Vagina (tissue), 2 donors: ENCODE results near the gene ARMH2. TPM values are rescaled to one million over a fixed set of nuclear protein-coding genes. Genes with fewer than 3 reads are reported as not detected.
A peak's percentile ranks its signal among the peaks of the same experiment; 100 is the strongest.

Source experiments
- DNase-seq, 2 donors: peaks; one replicate each; pipeline ENCODE4 v3.0.0-alpha.2; 2017; ENCODE audit errors: extremely low spot score in 2 of 2
- H3K27ac ChIP-seq: fragments of 200-600 bp; sonication (generic); one replicate; pipeline ENCODE4 v1.5.1; 2019
- H3K27me3 ChIP-seq: fragments of 200-600 bp; sonication (generic); one replicate; pipeline ENCODE4 v1.5.1; 2019
- H3K36me3 ChIP-seq, 2 donors: fragments of 200-600 bp; sonication (generic); one replicate each; pipeline ENCODE4 v1.5.1; 2017 to 2019
- H3K4me1 ChIP-seq: fragments of 200-600 bp; sonication (generic); one replicate; pipeline ENCODE4 v1.5.1; 2019
- H3K4me3 ChIP-seq, 2 donors: fragments of 200-600 bp; sonication (generic); 1 replicate in 1 of 2; 2 replicates in 1 of 2; pipeline ENCODE4 v1.5.1; 2016 to 2019
- H3K9me3 ChIP-seq: fragments of 200-600 bp; sonication (generic); one replicate; pipeline ENCODE4 v1.5.1; 2019
- CTCF ChIP-seq, 3 experiments: fragments of 450-650 bp in 2 of 3; fragments of 200-600 bp in 1 of 3; sonication (generic) in 1 of 3; IDR thresholded peaks; one replicate each; pipeline ENCODE4 v1.5.1; 2017 to 2019; ENCODE audit warnings: antibody characterized with exemption in 3 of 3, mild to moderate bottlenecking in 2 of 3, moderate library complexity in 2 of 3
- POLR2A ChIP-seq, 2 donors: fragments of 450-650 bp; IDR thresholded peaks; one replicate each; pipeline ENCODE4 v1.6.1; 2017; ENCODE audit warnings: antibody characterized with exemption in 2 of 2, mild to moderate bottlenecking in 2 of 2, moderate library complexity in 2 of 2
- POLR2AphosphoS5 ChIP-seq, 2 donors: sonication (generic); formaldehyde crosslinking; IDR thresholded peaks; one replicate each; pipeline ENCODE4 v1.9.0; 2017; ENCODE audit warnings: antibody characterized with exemption in 2 of 2, mild to moderate bottlenecking in 2 of 2, low read depth in 1 of 2; ENCODE audit not compliant: insufficient read depth in 1 of 2
- intact Hi-C: fragments of 100-400 bp; cut with DNase I; formaldehyde crosslinking; loops from one replicate; pipeline ENCODE4 v1.15.1; 2023
- total RNA-seq: library from RNA; depleted of rRNA; stranded (reverse); fragments of >200 nt; gene quantifications from one replicate; pipeline ENCODE4 v1.2.3, GENCODE V29; 2016

Gene ARMH2
- total RNA-seq, 1 donor from 2014 or later = not detected

DNA sequence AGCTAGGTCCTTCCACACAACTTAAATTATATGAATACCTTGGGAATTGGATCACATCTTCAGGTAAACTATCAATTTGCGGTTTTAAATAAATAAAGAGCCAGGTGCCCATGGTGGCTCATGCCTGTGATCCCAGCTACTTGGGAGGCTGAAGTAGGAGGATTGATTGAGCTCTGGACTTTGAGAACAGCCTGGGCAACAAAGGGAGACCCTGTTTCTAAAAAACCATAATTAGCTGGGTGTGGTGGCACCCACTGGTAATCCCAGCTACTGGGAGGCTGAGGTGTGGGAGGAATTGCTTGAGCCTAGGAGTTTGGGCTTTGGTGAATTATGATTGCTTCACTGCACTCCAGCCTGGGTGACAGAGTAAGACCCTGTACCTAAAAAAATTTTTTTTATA lies 20.6 kb downstream of the ARMH2 start:
- H3K27me3 ChIP-seq = no peaks in the 10 kb centered on the region
- H3K9me3 ChIP-seq = no peaks in the 10 kb centered on the region
- intact Hi-C loops = no loop called here
- no peak overlapping the region for H3K27ac ChIP-seq
- peaks cover 23% of the 10 kb centered on the region for H3K4me1 ChIP-seq
- no peak for DNase-seq
- TF ChIP-seq POLR2A (IDR thresholded peaks at IDR 0.05) = no peak
- TF ChIP-seq POLR2AphosphoS5 (IDR thresholded peaks at IDR 0.05; ENCODE audit: insufficient read depth in 1 of 2, low read depth in 1 of 2) = no peak
- TF ChIP-seq CTCF (IDR thresholded peaks at IDR 0.05) = no peak
- H3K36me3 ChIP-seq = peaks cover 0 to 10% of the 10 kb centered on the region in 2 donors
- no peak overlapping the region for H3K4me3 ChIP-seq

DNA sequence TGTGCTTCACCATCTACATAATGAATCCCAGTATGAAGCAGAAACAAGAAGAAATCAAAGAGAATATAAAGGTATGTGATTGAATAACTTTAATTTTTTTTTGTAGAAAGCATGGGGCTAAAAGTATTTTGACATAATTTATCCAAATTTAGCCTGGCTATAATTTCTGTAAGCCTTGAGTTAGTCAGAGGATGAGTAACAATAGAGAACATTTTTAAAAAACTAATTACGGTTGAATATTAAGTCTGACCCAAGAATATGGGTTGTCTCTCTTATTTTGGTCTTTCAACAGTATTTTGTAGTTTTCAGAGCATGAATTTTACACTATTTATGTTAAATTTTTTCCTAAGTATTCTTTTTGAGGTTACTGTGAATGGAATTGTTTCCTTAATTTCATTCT lies 21.5 kb downstream of the ARMH2 start:
- Histone ChIP-seq H3K9me3 (no peaks in the 10 kb centered on the region), H3K27ac (no peak overlapping the region), H3K27me3 (no peaks in the 10 kb centered on the region), H3K4me3 (no peak overlapping the region), H3K4me1 (peaks cover 23% of the 10 kb centered on the region), H3K36me3 (peaks cover 0 to 10% of the 10 kb centered on the region in 2 donors)
- TF ChIP-seq POLR2A (IDR thresholded peaks at IDR 0.05) (no peak), CTCF (IDR thresholded peaks at IDR 0.05) (no peak), POLR2AphosphoS5 (IDR thresholded peaks at IDR 0.05; ENCODE audit: insufficient read depth in 1 of 2, low read depth in 1 of 2) (no peak)
- intact Hi-C loops = no loop called here
- DNase-seq = no peak

GRCh38 chr6:24775520-24776058 lies 23.1 kb downstream of the ARMH2 start:
- no peaks in the 10 kb centered on the region for H3K9me3 ChIP-seq
- H3K4me1 ChIP-seq = peaks cover 23% of the 10 kb centered on the region
- intact Hi-C loops = no loop called here
- DNase-seq = peak in 1 of 2 donors; percentile 89
- peak overlapping the region; percentile 70 to 94 for H3K4me3 ChIP-seq
- H3K27me3 ChIP-seq = no peaks in the 10 kb centered on the region
- H3K36me3 ChIP-seq = peaks cover 0 to 4% of the 10 kb centered on the region in 2 donors
- TF ChIP-seq POLR2AphosphoS5 (IDR thresholded peaks at IDR 0.05; ENCODE audit: insufficient read depth in 1 of 2, low read depth in 1 of 2) = no peak
- peak overlapping the region; percentile 99 for H3K27ac ChIP-seq

DNA sequence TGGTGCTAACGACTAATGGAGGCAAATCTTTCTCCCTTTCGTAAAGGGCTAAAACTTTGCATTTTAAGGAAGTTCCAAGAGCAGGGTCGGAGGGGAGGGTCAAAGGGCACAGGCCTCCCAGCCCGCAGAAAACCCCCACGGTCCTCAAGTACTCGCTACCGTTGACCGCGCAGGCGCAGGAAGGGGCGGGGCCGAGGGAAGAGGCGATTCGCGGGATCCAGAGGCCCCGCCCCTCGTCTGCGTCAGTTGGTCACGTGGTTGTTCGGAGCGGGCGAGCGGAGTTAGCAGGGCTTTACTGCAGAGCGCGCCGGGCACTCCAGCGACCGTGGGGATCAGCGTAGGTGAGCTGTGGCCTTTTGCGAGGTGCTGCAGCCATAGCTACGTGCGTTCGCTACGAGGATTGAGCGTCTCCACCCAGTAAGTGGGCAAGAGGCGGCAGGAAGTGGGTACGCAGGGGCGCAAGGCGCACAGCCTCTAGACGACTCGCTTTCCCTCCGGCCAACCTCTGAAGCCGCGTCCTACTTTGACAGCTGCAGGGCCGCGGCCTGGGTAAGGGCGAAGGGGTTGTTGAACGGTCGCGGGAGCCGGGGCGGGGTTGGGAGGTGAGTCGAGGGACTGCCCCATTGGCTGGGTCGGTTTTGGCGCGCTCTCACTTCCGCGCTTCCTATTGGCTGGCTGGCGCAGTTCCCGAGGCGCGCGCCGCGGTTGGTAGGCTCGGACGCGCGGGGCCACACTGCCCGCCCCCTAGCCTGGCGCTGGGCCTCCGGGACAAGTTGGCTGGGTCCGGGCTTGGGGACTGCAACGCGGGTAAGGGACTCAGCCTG lies 23.8 kb downstream of the ARMH2 start, which contains the start of gene GMNN:
TSS of gene GMNN (plus strand) at position 242 of the 824 bp plus-strand sequence. CDS start 2,310 bp downstream, outside the sequence.
- no peaks in the 10 kb centered on the region for H3K36me3 ChIP-seq
- intact Hi-C loops = no loop called here
- no peaks in the 10 kb centered on the region for H3K9me3 ChIP-seq
- no peaks in the 10 kb centered on the region for H3K27me3 ChIP-seq
- TF ChIP-seq CTCF (IDR thresholded peaks at IDR 0.05) (no peak), POLR2A (IDR thresholded peaks at IDR 0.05) (peak in 1 of 2 donors; percentile 34), POLR2AphosphoS5 (IDR thresholded peaks at IDR 0.05; ENCODE audit: insufficient read depth in 1 of 2, low read depth in 1 of 2) (peak; percentile 64 to 97)
- peaks cover 23% of the 10 kb centered on the region for H3K4me1 ChIP-seq
- H3K4me3 ChIP-seq = peak within 1 kb of the TSS; percentile 70 to 94
- peak in 1 of 2 donors; percentile 96 for DNase-seq
- peak within 1 kb of the TSS; percentile 99 for H3K27ac ChIP-seq

GRCh38 chr6:24768361-24768760 lies 30.4 kb downstream of the ARMH2 start:
- intact Hi-C loops = no loop called here
- Histone ChIP-seq H3K27me3 (no peaks in the 10 kb centered on the region), H3K27ac (no peak overlapping the region), H3K36me3 (no peaks in the 10 kb centered on the region), H3K4me1 (no peaks in the 10 kb centered on the region), H3K4me3 (no peak overlapping the region), H3K9me3 (no peaks in the 10 kb centered on the region)
- TF ChIP-seq CTCF (IDR thresholded peaks at IDR 0.05) (no peak), POLR2AphosphoS5 (IDR thresholded peaks at IDR 0.05; ENCODE audit: insufficient read depth in 1 of 2, low read depth in 1 of 2) (no peak), POLR2A (IDR thresholded peaks at IDR 0.05) (no peak)
- no peak for DNase-seq
